Pancreas (tissue), 10 donors: ENCODE measurements around the gene ETS1. TPM values are rescaled to one million over a fixed set of nuclear protein-coding genes. Genes with fewer than 3 reads are reported as not detected.

Experiments
- ATAC-seq, 4 donors: fragments of 200-7000 bp; cut with Tn5 transposase; one replicate each; pipeline versions ENCODE4 v1.8.0 to v1.9.1; 2020; ENCODE audit warnings: mild to moderate bottlenecking in 4 of 4, moderate library complexity in 4 of 4
- DNase-seq, 6 donors: peaks; one replicate each; pipeline ENCODE4 v3.0.0-alpha.2; 2020
- FAIRE-seq: peaks from 2 replicates; lab custom pipeline; 2012; peaks lifted over from hg19 to GRCh38; lab: Jason Lieb, UNC
- H3K27ac ChIP-seq, 4 donors: fragments of 200-600 bp; sonication (generic); 1 replicate in 3 of 4; 2 replicates in 1 of 4; pipeline versions ENCODE4 v1.5.0 to v1.8.0; 2020
- H3K27me3 ChIP-seq, 4 donors: fragments of 200-600 bp; one replicate each; pipeline ENCODE4 v1.8.0; 2021
- H3K36me3 ChIP-seq, 3 donors: fragments of 200-600 bp; sonication (generic) in 1 of 3; one replicate each; pipeline versions ENCODE4 v1.5.0 to v1.8.0; 2020 to 2021
- H3K4me1 ChIP-seq, 3 donors: fragments of 200-600 bp; one replicate each; pipeline ENCODE4 v1.8.0; 2021
- H3K4me3 ChIP-seq, 4 donors: fragments of 200-600 bp; sonication (generic) in 2 of 4; one replicate each; pipeline versions ENCODE4 v1.5.0 to v1.8.0; 2020 to 2021
- H3K9me3 ChIP-seq, 4 donors: fragments of 200-600 bp; one replicate each; pipeline ENCODE4 v1.8.0; 2021
- CTCF ChIP-seq, 4 donors: fragments of 200-600 bp; sonication (generic) in 3 of 4; IDR thresholded peaks; one replicate each; pipeline versions ENCODE4 v1.5.0 to v1.8.0; 2021; ENCODE audit warnings: antibody characterized with exemption in 4 of 4
- WGBS, 2 donors: extraction: QIAGEN DNeasy Blood & Tissue Kit; methylation state at CpG; one replicate each; pipeline ENCODE4 v1.1.7; 2013; 5-methylcytosine and 5-hydroxymethylcytosine counted together
- intact Hi-C, 3 donors: fragments of 100-400 bp; cut with DNase I; formaldehyde crosslinking; loops; one replicate each; pipeline versions ENCODE4 v1.11.1 to v1.14.2; 2022
- polyA plus RNA-seq, 2 donors: library from polyadenylated mRNA; stranded (reverse); fragments of 200-250 nt; gene quantifications; one replicate each; pipeline ENCODE4 v1.2.3, GENCODE V29; 2013
- total RNA-seq, 6 donors: library from RNA; stranded (reverse); fragmentation: NEBNext Ultra II Directional in 4 of 6; extraction: Animal tissue kit (Norgen Biotek cat#: 25700) in 4 of 6; gene quantifications; one replicate each; pipeline versions ENCODE4 v1.2.1 to v1.2.4, GENCODE V29; 2021 to 2023
- donor health status: healthy with polysubstance abuse.
- donor health status: DM: no; HTN: no; CAD: no; lungs with moderate emphysema.
- donor health status: DM: no; HTN: no; CAD: no.
- donor health status: control.
- donor health status: control.
- donor health status: Bipolar disorder and iron deficiency.
- donor health status: DM: yes; HTN: yes; CAD: no.
- donor health status: DM: no; HTN: no; CAD: no.
- donor health status: DM: no; HTN: no; CAD: no.
- donor health status: DM: yes; HTN: yes; CAD: no.

The ETS1 gene
- total and polyA plus RNA-seq, 8 donors, result 5.4 to 26.6 (median 13.0) TPM

- no peak for TF ChIP-seq CTCF (IDR thresholded peaks at IDR 0.05)
- Histone ChIP-seq H3K27me3 (no peaks in the 10 kb centered on the region), H3K4me1 (peaks cover 0 to 13% (median 0%) of the 10 kb centered on the region in 3 donors), H3K27ac (no peak overlapping the region), H3K9me3 (no peaks in the 10 kb centered on the region), H3K4me3 (no peak overlapping the region), H3K36me3 (peaks cover 0 to 5% (median 0%) of the 10 kb centered on the region in 3 donors)
- FAIRE-seq (no peak), DNase-seq (peak in 1 of 6 donors; percentile 13), ATAC-seq (peak in 3 of 4 donors; percentile 12 to 48 (median 21))
- WGBS, 2 donors, result 88 to 91% methylated on average over 11 of the region's 11 CpGs
- intact Hi-C loops, result no loop called here
Measured at GRCh38 chr11:128482512-128483191, 104.7 kb downstream of the ETS1 start.

GRCh38 chr11:128482092-128482491 is 105.3 kb downstream of the ETS1 start:
- Histone ChIP-seq H3K27me3 (no peaks in the 10 kb centered on the region), H3K36me3 (peaks cover 0 to 9% (median 0%) of the 10 kb centered on the region in 3 donors), H3K9me3 (no peaks in the 10 kb centered on the region), H3K4me3 (no peak overlapping the region), H3K4me1 (peaks cover 0 to 13% (median 0%) of the 10 kb centered on the region in 3 donors), H3K27ac (no peak overlapping the region)
- no peak for DNase-seq
- ATAC-seq, result no peak
- intact Hi-C loops, result no loop called here
- 93 to 98% methylated on average over 3 of the region's 3 CpGs for WGBS, 2 donors
- no peak for TF ChIP-seq CTCF (IDR thresholded peaks at IDR 0.05)
- FAIRE-seq, result no peak

- Histone ChIP-seq H3K4me1 (peaks cover 0 to 15% (median 2%) of the 10 kb centered on the region in 3 donors), H3K4me3 (no peak overlapping the region), H3K27ac (no peak overlapping the region), H3K36me3 (peaks cover 0 to 9% (median 0%) of the 10 kb centered on the region in 3 donors), H3K27me3 (no peaks in the 10 kb centered on the region), H3K9me3 (no peaks in the 10 kb centered on the region)
- intact Hi-C loops, result no loop called here
- DNase-seq (no peak), FAIRE-seq (no peak), ATAC-seq (peak in 3 of 4 donors; percentile 62 to 65 (median 63))
- TF ChIP-seq CTCF (IDR thresholded peaks at IDR 0.05), result no peak
- WGBS, 2 donors, result 72 to 91% methylated on average over 2 of the region's 2 CpGs
Measured at GRCh38 chr11:128481135-128481534, 106.2 kb downstream of the ETS1 start.

GRCh38 chr11:128480665-128481064 is 106.7 kb downstream of the ETS1 start:
- DNase-seq, result no peak
- Histone ChIP-seq H3K4me1 (peaks cover 0 to 19% (median 6%) of the 10 kb centered on the region in 3 donors), H3K27me3 (no peaks in the 10 kb centered on the region), H3K36me3 (peaks cover 0 to 9% (median 0%) of the 10 kb centered on the region in 3 donors), H3K27ac (peak overlapping the region in 1 of 4 donors; percentile 24), H3K9me3 (no peaks in the 10 kb centered on the region), H3K4me3 (no peak overlapping the region)
- no peak for FAIRE-seq
- ATAC-seq, result no peak
- no peak for TF ChIP-seq CTCF (IDR thresholded peaks at IDR 0.05)
- 80% methylated on average over 4 of the region's 4 CpGs for WGBS, 2 donors
- intact Hi-C loops, result no loop called here

- no peak for TF ChIP-seq CTCF (IDR thresholded peaks at IDR 0.05)
- FAIRE-seq, result no peak
- DNase-seq, result no peak
- no peak for ATAC-seq
- Histone ChIP-seq H3K27ac (peak overlapping the region in 1 of 4 donors; percentile 24), H3K27me3 (no peaks in the 10 kb centered on the region), H3K4me3 (no peak overlapping the region), H3K4me1 (peaks cover 0 to 19% (median 6%) of the 10 kb centered on the region in 3 donors), H3K9me3 (no peaks in the 10 kb centered on the region), H3K36me3 (peaks cover 0 to 9% (median 0%) of the 10 kb centered on the region in 3 donors)
- 86 to 88% methylated on average over 14 of the region's 14 CpGs for WGBS, 2 donors
- intact Hi-C loops, result no loop called here
Measured at GRCh38 chr11:128480066-128480465, 107.3 kb downstream of the ETS1 start.
